GM19043 (cell line): Measurements from ENCODE around the gene TFIP11.
"Not testable (repeated sequence)": the region's sequence is repeated elsewhere in the genome, so short reads cannot be mapped to it uniquely, and the experiment has no call there.

Source experiments
- ATAC-seq: cut with Tn5 transposase; IDR thresholded peaks from one replicate; pipeline ENCODE4 v1.9.1; 2021; ENCODE audit warnings: low read depth; ENCODE audit not compliant: unreplicated experiment

TFIP11 gene

DNA sequence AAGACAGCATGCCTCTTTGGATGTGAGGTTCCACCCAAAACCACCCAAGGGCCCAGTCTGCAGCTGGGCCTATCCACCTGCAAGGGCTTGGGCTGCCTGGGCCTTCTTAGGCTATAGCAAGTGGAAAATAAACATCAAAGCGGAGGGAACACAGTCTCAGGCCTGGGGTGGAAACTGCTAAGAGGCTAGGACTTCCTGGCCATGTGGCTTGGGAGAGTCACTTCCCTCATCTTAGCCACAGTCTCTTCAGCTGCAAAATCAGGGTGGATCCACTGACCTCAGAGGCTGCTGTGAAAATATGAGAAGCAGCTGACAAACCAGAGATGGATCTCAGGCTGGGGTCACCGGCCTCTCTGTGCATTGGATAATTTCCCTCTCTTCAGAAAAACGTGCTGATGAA is 30.6 kb upstream of the TFIP11 start:
- ATAC-seq: no peak

DNA sequence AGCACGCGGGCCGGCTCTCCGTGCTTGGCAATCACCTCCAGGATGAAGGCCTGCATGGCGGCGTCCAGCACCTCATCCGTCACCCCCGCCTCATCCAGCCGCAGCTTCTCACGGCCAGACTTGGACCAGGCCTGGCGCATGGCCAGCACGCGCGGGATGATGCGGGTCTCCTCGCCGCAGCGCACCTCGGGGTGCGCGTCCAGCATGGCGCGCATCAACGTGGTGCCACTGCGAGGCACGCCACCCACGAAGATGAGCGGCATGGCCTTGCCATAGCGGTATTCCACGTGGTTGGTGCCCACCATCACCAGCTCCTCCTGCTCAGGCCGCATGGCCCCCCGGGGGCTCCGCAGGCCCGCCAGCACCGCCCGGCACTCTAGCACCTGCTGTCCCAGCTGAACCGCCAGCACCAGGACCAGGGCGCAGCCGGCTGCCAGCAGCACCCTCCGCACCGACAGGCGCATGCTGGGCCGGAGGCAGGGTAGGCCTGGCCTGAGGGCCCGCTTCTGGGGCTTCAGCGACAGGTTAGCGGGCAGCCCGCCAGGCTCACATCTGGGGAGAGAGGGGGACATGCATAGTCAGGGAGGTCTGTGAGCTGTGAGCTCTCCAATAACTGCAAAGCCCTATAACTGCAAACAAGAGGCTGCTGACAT is 29.0 kb upstream of the TFIP11 start:
- no peak for ATAC-seq

DNA sequence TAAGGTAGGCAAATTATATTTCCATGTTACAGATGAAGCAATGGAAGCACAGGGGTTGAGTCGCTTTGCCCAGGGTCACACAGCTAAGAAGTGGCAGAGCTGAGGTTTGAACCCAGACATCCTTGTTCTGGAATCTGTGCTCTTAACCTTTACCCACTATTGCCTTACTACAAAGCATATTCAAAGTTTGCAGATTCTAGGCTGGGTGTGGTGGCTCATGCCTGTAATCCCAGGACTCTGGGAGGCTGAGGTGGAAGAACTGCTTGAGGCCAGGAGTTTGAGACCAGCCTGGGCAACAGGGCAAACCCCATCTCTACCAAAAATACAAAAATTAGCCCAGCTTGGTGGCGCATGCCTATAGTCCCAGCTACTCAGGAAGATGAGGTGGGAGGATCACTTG is 27.8 kb upstream of the TFIP11 start:
- no peak for ATAC-seq

DNA sequence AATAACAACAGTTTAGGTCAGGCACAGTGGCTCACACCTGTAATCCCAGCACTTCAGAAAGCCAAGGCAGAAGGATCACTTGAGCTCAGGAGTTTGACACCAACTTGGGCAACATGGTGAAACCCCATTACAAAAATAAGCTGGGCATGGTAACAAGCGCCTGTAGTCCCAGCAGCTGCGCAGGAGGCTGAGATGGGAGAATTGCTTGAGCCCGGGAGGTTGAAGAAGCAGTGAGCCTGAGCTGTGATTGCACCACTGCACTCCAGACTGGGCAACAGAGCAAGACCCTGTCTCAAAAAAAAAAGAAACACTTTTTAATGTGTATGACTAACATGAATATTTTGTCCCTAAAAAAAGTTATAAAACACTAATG is 24.5 kb upstream of the TFIP11 start:
- ATAC-seq: no peak

DNA sequence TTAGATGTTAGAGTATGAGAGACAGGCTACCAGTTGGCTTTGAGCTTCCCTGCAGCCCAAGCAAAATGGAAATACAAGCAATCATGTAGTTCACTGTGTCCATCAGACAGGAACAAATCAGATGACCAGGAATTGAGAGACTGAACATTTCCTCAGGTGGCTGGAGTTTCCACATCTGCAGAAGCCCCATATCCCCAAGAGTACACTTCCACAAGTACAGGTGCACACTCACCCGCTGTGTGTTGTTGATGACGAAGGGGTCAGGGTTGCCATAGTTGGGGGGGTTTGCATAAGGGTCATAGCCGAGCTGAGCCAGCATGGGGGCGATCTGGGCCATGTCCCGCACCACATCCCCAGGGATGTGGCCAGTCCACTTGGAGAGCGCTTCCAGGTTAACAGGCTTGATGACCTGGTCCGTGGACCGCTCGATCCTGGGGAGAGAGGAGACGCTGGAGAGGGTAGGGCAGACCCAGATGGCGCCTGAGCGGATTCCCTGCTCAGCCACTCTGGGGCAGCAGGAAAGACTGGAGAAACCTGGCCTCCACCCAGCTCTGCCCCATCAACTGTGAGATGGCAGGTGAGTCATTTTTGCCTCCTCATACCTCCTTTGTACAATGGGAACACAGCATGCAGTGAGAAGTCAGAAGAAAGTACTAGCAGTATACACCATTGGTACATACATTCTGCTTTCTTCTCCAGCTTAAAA is 23.9 kb upstream of the TFIP11 start:
- ATAC-seq: no peak

DNA sequence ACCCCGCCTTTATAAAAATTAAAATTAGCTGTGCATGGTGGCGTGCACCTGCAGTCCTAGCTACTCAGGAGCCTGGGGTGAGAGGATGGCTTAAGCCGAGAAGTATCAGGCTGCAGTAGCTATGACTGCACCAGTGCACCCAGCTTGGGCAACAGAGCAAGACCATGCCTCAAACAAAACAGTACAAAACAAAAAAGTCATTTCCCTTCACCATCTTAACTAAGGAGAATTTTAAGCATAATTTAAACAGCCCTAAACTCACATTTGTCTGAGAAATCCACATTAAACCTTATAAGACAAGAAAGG is 23.3 kb upstream of the TFIP11 start:
- no peak for ATAC-seq

DNA sequence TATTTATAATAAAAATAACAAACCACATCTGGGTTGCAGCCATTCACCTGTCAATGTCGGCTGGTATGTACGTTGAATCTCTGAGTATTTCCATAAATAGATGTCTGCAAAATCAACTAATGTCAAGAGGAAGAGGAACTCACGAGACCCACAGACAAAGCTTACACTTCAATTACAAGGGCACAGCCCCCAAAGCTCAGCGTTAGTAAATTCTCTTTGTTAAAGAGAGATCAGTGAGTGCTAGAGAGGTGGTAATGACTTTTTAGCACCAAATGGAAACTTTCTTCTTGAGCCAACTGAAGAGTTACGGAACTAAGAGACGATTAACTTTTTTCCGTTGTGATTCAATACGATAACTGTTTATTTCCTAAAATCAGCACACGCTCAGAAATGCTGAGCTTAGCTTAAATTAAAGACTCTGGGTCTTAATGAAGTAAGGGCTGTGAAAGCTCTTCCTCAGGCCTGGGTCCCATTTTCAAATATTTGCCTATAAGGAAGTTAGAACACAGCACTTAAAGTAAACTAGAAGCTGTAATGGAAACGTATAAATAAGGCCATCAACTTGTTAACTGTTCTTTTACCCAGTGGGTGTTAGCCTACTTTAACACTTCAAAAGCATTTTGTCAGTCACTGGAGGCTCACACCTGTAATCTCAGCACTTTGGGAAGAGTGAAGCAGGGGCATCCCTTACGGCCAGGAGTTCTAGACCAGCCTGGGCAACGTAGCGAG is 22.8 kb upstream of the TFIP11 start:
- ATAC-seq: no peak

DNA sequence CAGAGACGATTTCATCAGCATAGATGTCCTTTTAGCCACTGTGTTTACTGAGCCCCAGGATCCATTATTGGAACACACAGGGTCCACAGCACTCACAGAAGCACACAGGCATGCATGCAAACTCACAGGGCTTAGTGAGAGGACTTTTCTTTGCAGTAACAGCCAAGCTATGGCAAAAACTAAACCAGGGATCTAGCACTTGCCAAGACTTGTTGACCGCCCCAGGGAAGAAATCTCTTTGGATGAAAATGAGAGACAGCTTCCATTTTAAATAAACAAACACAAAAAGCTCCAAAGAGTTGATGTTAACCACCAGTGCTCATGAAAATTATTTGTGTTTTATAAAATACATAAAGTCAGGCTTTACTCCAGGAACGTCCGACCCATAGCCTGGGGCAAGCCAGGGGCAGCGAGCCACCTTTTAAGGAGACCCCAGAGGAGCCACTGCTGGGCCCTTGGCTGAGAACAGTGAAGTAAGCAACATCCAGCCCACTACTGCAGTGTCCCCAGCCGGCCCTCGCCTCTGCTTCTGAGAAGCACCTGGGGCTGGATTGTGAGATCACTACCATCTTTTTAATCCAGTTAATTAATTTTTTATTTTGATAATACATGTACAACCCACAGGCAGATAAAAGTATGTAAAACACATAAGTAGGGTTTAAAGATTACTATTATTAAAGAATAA is 22.0 kb upstream of the TFIP11 start:
- no peak for ATAC-seq

DNA sequence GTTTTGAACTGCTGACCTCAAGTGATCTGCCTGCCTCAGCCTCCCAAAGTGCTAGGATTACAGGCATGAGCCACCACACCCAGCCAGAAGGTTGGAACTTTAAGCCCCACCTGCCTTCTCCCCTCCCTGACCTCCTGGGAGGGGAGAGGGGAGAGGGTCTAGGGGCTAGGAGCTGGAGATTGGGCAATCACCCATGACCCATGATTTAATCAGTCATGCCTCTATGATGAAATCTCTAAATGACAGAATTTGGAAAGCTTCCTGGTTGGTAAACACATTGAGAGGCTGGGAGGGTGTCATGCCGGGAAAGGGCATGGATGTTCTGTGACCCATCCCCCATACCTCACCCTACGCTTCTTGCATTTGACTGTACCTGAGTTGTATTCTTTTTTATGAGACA is 17.1 kb upstream of the TFIP11 start:
- ATAC-seq: no peak

DNA sequence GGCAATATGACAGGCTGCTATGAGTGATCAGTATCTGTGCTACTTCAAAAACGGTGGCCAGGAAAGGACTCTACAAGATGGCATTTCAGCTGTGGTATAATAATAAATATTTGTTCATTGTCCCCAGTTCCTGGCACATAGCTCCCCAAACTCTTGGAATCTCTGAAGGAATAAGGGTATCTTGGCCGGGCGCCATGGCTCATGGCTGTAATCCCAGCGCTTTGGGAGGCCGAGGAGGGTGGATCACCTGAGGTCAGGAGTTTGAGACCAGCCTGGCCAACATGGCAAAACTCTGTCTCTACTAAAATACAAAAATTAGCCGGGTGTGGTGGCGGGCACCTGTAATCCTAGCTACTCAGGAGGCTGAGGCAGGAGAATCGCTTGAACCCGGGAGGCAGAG is 16.2 kb upstream of the TFIP11 start:
- ATAC-seq: not testable (repeated sequence)

DNA sequence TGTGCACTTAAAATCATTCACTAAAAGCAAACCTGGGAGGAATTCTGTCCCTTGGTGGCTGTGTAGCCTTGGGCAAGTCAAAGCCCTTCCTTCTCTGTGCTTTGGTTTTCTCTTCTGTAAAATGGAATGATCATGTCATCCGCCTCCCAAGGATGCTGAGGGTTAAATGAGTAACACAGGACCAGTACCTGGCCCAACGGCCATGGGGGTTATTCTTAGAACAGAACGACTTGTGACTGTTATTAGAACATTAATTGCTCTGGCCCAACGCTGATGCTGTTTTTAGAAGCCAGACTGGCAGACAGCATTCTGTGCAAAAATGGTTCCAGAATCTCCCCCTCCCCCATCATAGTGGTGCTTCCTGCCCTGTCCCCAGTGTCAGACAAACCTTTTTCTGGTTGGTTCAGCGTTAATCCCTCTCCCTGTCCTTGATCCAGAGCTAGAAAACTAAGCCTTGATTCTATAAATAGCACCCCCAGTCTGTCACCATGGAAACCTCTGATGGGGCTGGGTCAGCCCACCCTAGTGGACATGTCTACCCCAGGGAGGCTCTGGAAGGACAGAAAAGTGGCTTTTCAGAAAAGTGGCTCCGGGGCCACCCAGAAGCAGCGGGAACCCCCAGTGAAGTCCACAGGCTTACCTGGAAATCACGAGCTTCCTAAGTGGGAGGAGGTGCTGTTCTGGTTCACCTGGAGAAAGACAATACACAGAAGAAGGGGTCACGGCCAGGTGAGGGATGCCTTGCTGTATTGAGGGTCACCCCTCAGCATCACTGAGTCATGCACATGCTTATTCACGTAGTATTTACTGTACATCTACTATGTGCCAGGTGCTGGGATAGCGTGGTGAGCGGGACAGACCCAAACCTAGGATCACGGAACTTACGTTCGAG is 15.5 kb upstream of the TFIP11 start:
- ATAC-seq: no peak

DNA sequence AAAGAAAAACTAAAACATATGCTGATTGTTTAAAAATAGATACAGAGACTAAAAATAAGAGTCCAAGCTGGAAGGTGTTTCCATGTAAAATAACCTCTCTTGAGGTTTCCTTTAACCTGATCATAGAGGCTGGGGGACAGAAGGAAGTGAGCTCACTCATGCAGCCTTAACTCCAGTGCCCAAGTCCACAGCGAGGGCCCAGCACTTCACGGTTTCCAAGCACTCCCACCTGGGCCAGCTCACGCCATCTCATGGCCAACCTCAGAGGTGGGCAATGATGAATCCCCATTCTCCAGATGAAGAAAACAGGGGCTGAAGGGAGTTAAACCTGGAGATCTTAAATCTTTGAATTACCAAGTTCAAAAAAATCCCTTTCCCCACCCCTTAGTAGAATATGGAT is 14.9 kb upstream of the TFIP11 start:
- ATAC-seq: no peak

DNA sequence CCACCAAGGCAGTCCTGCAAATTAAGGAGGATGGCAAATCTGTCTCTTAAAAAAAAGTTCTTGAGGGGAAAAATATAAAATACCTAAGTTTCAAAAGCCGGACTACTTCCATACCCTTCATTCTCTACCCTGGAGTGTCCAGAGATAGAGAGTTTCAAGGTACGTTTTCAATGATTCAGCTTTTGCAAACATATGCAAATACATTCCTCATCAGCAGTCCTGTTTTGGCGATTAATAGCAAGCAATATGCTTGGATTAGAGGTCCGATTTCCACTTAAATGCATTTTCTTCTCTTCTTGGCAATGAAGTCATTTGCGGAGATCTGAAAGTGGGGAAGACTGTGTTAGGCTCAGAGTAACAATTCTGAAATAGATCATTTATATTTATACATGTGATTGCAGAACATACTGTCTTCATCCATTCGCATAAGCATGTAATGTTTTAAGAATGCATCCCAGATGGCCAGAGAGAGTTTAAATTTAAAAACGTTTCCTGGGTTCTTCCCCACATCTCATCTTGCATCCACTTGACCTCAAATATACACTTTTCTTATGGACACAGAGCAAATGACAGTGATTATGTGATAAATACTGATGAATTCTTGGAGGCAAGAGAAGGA is 13.8 kb upstream of the TFIP11 start:
- ATAC-seq: no peak

DNA sequence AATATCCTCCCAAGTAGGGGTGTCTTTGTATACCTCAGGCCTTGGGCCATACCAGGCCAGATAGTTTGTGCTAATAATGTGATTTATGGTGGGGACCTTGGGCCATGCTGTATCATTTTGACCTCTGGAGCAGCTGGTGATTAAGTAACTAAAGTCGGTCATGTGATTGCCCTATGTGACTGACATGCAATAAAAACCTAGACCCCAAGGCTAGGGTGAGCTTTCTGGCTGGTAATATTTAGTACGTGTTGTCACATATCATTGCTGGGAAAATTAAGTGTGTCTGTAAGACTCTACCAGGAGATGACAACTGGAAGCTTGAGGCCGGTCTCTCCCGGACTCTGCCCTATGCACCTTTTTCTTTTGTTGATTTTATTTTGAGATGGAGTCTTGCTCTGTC is 12.6 kb upstream of the TFIP11 start:
- no peak for ATAC-seq

DNA sequence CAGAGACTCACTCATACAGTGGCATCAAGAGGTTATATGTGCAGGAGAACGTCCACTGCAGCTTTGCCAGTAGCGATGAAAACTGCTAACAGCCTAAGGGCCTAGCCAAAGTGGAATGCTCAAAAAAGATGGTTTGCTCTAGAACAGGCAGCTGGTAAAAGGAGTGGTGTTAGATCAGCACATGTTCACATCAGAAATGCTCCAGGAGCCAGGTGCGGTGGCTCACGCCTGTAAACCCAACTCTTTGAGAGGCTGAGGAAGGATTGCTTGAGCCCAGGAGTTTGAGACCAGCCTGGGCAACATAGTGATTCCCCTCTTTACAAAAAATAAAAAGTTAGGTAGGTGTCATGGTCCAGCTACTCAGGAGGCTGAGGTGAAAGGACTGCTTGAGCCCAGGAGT is 10.3 kb upstream of the TFIP11 start:
- ATAC-seq: no peak

DNA sequence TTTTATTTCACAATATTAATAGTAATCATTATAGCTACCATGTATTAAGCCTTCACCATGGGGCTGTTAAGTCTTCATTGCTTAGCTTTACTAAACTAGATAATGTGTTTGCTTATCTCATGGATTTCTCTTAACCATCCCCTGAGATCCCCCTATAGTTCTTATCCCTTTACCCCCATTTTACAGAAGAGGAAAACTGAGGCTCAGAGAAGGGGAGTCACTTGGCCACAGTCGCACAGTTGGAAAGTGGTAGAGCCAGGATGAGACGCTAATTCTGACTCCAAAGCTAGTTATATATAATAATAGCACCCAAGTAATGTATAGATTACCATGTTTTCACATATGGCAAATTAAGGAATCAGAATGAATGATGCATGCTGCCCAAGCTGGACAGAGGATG is 9.7 kb upstream of the TFIP11 start:
- ATAC-seq: no peak

DNA sequence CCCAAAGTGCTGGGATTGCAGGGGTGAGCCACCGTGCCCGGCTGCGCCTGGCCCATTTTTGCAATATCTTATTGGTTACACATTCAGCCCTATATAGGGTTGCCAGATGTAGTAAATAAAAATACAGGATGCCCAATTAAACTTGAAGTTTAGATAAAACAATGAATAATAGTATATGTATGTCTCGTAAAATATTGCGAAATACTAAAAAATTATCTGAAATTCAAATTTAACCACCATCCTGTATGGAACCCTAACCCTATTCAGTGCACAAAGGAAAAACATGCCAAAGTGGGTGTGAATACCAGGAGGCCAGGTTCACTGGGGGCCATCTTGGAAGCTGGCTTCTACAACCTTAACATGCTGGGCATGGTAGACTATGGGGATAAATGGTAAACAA is 5.2 kb upstream of the TFIP11 start:
- ATAC-seq: no peak

DNA sequence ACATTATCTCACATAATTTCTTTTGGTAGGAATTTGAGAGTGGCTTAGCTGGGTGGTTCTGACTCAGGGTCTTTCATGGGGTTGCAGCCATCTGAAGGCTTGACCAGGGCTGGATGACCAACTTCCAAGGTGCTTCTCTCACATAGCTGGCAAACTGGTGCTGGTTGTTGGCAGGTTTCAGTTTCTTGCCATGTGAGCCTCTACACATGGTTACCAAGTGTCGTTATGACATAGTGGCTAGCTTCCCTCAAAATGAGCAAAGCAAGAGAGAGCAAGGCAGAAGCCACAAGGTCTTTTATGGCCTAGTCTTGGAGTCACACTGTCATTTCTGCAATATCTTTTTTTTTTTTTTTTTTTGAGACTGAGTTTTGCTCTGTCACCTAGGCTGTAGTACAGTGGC is 4.2 kb upstream of the TFIP11 start:
- no peak for ATAC-seq

DNA sequence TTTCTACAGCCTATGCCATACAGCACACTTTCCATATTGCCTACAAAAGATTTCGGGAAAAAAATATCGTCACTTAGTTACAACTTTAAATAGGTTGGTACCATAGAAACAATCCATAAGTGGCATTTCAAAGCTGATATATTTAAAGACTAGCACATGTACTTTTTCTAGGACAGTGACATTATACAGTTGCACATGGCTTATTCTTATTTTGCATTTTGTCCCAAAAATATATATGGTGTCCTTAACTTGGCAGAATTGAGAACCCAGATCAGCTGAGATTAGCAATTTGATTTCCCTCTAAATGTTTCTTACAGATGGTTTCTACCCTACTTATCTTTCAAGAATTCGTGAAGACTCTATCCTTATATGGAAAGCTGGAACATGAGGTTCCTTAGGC is 3.7 kb upstream of the TFIP11 start:
- ATAC-seq: no peak
